Gastroesophageal sphincter (tissue), 3 donors: ENCODE data around the gene PIF1.

Source experiments
- EP300 ChIP-seq: sonication (generic); formaldehyde crosslinking; IDR thresholded peaks from one replicate; pipeline ENCODE4 v1.6.1; 2017; ENCODE audit warnings: antibody characterized with exemption, mild to moderate bottlenecking
- POLR2A ChIP-seq, 2 donors: fragments of 450-650 bp; IDR thresholded peaks; one replicate each; pipeline ENCODE4 v1.6.1; 2017; ENCODE audit warnings: antibody characterized with exemption in 2 of 2, mild to moderate bottlenecking in 2 of 2, moderate library complexity in 1 of 2
- POLR2AphosphoS5 ChIP-seq: sonication (generic); formaldehyde crosslinking; IDR thresholded peaks from one replicate; pipeline ENCODE4 v1.6.1; 2017; ENCODE audit warnings: antibody characterized with exemption
- TF ChIP-seq, protein P1 (sequence below), 4 experiments: fragments of 200-600 bp in 2 of 4; fragments of 450-650 bp in 2 of 4; sonication (generic) in 1 of 4; IDR thresholded peaks; one replicate each; pipeline ENCODE4 v1.5.1; 2017 to 2019; ENCODE audit warnings: antibody characterized with exemption in 4 of 4, mild to moderate bottlenecking in 2 of 4, moderate library complexity in 2 of 4

DNA sequence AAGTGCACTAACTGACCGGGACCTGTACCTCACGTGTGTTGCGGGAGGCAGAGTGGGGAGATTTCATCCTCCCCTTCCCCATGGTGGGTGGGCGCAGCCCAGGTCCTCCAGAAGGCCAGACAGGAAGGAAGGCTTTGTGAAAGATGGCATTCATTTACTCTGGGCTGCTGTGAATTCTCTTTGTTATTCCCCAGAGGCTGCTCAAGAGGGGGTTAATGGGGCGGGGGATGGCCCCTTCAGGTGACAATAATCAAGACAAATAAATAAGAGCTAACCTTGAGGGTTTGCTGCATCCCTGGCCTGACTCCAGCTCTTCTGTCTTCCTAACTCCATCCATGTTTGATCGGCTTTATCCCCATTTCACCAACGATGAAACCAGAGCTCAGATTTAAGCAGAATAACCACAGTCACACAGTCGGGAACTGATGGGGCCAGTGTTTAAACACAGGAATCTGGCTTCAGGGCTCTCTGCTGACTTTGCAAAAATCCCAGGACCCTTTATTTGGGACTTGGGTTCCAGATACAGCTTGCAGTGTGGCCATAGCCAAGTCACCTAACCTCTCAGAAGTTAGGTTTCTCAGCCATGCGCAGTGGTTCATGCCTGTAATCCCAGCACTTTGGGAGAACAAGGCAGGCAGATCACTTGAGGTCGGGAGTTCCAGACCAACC, 16.5 kb downstream of the PIF1 start:
- TF ChIP-seq POLR2A (IDR thresholded peaks at IDR 0.05): no peak
- TF ChIP-seq, protein P1, sequence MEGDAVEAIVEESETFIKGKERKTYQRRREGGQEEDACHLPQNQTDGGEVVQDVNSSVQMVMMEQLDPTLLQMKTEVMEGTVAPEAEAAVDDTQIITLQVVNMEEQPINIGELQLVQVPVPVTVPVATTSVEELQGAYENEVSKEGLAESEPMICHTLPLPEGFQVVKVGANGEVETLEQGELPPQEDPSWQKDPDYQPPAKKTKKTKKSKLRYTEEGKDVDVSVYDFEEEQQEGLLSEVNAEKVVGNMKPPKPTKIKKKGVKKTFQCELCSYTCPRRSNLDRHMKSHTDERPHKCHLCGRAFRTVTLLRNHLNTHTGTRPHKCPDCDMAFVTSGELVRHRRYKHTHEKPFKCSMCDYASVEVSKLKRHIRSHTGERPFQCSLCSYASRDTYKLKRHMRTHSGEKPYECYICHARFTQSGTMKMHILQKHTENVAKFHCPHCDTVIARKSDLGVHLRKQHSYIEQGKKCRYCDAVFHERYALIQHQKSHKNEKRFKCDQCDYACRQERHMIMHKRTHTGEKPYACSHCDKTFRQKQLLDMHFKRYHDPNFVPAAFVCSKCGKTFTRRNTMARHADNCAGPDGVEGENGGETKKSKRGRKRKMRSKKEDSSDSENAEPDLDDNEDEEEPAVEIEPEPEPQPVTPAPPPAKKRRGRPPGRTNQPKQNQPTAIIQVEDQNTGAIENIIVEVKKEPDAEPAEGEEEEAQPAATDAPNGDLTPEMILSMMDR (IDR thresholded peaks at IDR 0.05): no peak
- no peak for TF ChIP-seq POLR2AphosphoS5
- TF ChIP-seq EP300: no peak
